CD4-positive, alpha-beta T cell (primary cell): Measurements from ENCODE around the gene PICALM. TPM values are rescaled to one million over a fixed set of nuclear protein-coding genes. Genes with fewer than 3 reads are reported as not detected.

Source experiments
- ATAC-seq: fragments of 200-7000 bp; cut with Tn5 transposase; one replicate; pipeline ENCODE4 v1.10.0; 2022; ENCODE audit warnings: mild to moderate bottlenecking; ENCODE audit not compliant: poor library complexity
- CTCF ChIA-PET: fragments of 350-600 bp; sonication (Branson Sonifier 250); formaldehyde crosslinking; loops from one replicate; lab custom pipeline; 2021; ENCODE audit warnings: antibody characterized with exemption, inconsistent platforms; lab: Charles Lee
- POLR2A ChIA-PET: fragments of 350-600 bp; sonication (Branson Sonifier 250); formaldehyde crosslinking; loops from one replicate; lab custom pipeline; 2021; ENCODE audit warnings: antibody characterized with exemption, inconsistent platforms; lab: Charles Lee
- DNase-seq, 14 experiments: peaks; one replicate each; pipeline ENCODE4 v3.0.0-alpha.2; 2013 to 2020; ENCODE audit warnings: mixed read lengths in 2 of 14
- H3K27ac ChIP-seq, 2 donors: one replicate each; pipeline versions ENCODE4 v1.5.1 to v1.7.0; 2013; ENCODE audit warnings: low read length in 2 of 2, low read depth in 1 of 2, mild to moderate bottlenecking in 1 of 2
- H3K27me3 ChIP-seq, 2 experiments: 1 replicate in 1 of 2; 2 replicates in 1 of 2; pipeline versions ENCODE4 v1.6.1 to v1.7.0; 2013; ENCODE audit warnings: low read length in 2 of 2, control low read depth in 1 of 2, mild to moderate bottlenecking in 1 of 2, moderate library complexity in 1 of 2; ENCODE audit not compliant: insufficient read depth in 2 of 2, control insufficient read depth in 1 of 2
- H3K36me3 ChIP-seq: one replicate; pipeline ENCODE4 v1.6.1; 2013; ENCODE audit warnings: low read length, control low read depth; ENCODE audit not compliant: insufficient read depth
- H3K4me1 ChIP-seq: one replicate; pipeline ENCODE4 v1.6.1; 2013; ENCODE audit warnings: low read length, control low read depth; ENCODE audit not compliant: insufficient read depth
- H3K4me3 ChIP-seq: one replicate; pipeline ENCODE4 v1.5.1; 2013; ENCODE audit warnings: mild to moderate bottlenecking, low read length, moderate library complexity
- H3K9me3 ChIP-seq, 2 experiments: 1 replicate in 1 of 2; 2 replicates in 1 of 2; pipeline versions ENCODE4 v1.6.1 to v1.7.0; 2013; ENCODE audit warnings: low read length in 2 of 2, mild to moderate bottlenecking in 2 of 2, control low read depth in 1 of 2, moderate library complexity in 1 of 2; ENCODE audit not compliant: control insufficient read depth in 1 of 2, insufficient read depth in 1 of 2
- H3K27ac Mint-ChIP-seq: one replicate; pipeline ENCODE4 v1.8.0; 2020; ENCODE audit warnings: mixed read lengths
- H3K27me3 Mint-ChIP-seq: one replicate; pipeline ENCODE4 v1.8.0; 2021; ENCODE audit warnings: mixed read lengths
- H3K36me3 Mint-ChIP-seq: one replicate; pipeline ENCODE4 v1.8.0; 2021; ENCODE audit warnings: low read depth, mixed read lengths
- H3K4me1 Mint-ChIP-seq: one replicate; pipeline ENCODE4 v1.8.0; 2021; ENCODE audit warnings: low read depth, mixed read lengths
- H3K4me3 Mint-ChIP-seq: one replicate; pipeline ENCODE4 v1.8.0; 2020; ENCODE audit warnings: mild to moderate bottlenecking, mixed read lengths
- H3K9me3 Mint-ChIP-seq: one replicate; pipeline ENCODE4 v1.8.0; 2020; ENCODE audit warnings: mixed read lengths
- intact Hi-C, 2 experiments: fragments of 100-400 bp; cut with DNase I in 1 of 2; cut with micrococcal nuclease in 1 of 2; formaldehyde crosslinking; loops; one replicate each; pipeline versions ENCODE4 v1.15.1 to v1.9.0; 2023 to 2025; cut with DNase I, micrococcal nuclease
- total RNA-seq, 174 experiments: library from RNA in 2 of 174; stranded (reverse) in 2 of 174; gene quantifications; one replicate each; pipeline ENCODE4 v1.2.3 and lab custom pipeline; 2021 to 2026
- TF ChIP-seq, protein P1 (sequence below): fragments of 200-600 bp; IDR thresholded peaks from one replicate; pipeline ENCODE4 v1.8.0; 2022; ENCODE audit warnings: antibody characterized with exemption, mild to moderate bottlenecking

PICALM gene
- total RNA-seq, 2 experiments from 2014 or later = 73.3 to 77.3 TPM

DNA sequence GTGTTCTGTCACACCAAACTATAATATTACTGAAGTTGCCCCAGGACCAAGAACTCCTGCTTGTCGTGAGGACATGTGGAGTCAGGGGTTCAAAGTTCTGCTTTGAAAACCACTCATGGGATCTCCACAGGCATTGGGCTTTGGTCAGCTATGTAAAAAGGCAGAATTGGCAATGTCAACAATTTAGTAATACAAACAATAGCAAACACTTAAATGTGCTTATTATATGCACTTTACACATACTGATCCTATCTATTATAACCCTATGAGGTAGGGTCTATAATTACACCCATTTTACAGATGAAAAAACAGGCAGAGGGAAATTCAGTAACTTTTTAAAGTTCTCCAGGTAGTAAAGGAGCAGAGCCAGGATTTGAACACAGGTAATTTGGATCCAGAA lies 119.1 kb downstream of the PICALM start:
- Histone ChIP-seq H3K27ac (no peak overlapping the region), H3K27me3 (no peaks in the 10 kb centered on the region), H3K36me3 (peaks cover 14% of the 10 kb centered on the region), H3K4me3 (no peak overlapping the region), H3K4me1 (no peaks in the 10 kb centered on the region), H3K9me3 (peaks cover 16 to 17% of the 10 kb centered on the region in 2 experiments)
- Mint-ChIP-seq H3K4me3 (no peak overlapping the region), H3K9me3 (peaks cover 19% of the 10 kb centered on the region), H3K27me3 (no peaks in the 10 kb centered on the region), H3K4me1 (no peaks in the 10 kb centered on the region), H3K27ac (no peak overlapping the region), H3K36me3 (peaks cover 19% of the 10 kb centered on the region)
- CTCF ChIA-PET = interaction anchor here (0.7 kb wide), 1 partner anchor 556 kb away, joined by 3 read pairs; no protein-coding TSS in a partner anchor
- DNase-seq = no peak
- ATAC-seq = no peak
- POLR2A ChIA-PET = no interaction called here
- intact Hi-C loops = no loop called here
- TF ChIP-seq, protein P1, sequence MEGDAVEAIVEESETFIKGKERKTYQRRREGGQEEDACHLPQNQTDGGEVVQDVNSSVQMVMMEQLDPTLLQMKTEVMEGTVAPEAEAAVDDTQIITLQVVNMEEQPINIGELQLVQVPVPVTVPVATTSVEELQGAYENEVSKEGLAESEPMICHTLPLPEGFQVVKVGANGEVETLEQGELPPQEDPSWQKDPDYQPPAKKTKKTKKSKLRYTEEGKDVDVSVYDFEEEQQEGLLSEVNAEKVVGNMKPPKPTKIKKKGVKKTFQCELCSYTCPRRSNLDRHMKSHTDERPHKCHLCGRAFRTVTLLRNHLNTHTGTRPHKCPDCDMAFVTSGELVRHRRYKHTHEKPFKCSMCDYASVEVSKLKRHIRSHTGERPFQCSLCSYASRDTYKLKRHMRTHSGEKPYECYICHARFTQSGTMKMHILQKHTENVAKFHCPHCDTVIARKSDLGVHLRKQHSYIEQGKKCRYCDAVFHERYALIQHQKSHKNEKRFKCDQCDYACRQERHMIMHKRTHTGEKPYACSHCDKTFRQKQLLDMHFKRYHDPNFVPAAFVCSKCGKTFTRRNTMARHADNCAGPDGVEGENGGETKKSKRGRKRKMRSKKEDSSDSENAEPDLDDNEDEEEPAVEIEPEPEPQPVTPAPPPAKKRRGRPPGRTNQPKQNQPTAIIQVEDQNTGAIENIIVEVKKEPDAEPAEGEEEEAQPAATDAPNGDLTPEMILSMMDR = no peak

DNA sequence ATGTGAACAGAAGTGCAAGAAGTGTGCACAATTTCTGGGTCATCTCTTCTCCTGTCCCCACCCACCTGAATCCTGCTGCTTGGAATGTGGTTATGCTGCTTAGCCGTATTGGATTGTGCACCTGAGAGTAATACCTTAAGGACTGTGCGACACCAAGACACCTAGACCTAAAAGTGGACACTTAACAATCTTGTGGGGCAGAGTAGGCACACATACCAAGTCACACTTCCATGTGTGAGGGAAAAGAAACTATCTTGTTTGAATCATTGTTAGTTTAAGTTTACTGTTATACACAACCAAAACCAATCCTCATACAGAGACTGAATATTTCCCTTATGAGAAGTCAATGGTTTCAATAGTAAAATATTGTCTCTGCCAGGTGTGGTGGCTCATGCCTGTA lies 120.0 kb downstream of the PICALM start:
- Mint-ChIP-seq H3K4me1 (no peaks in the 10 kb centered on the region), H3K27ac (no peak overlapping the region), H3K36me3 (peaks cover 11% of the 10 kb centered on the region), H3K27me3 (no peaks in the 10 kb centered on the region), H3K9me3 (peaks cover 18% of the 10 kb centered on the region), H3K4me3 (no peak overlapping the region)
- Histone ChIP-seq H3K27ac (no peak overlapping the region), H3K4me1 (no peaks in the 10 kb centered on the region), H3K9me3 (peaks cover 11 to 12% of the 10 kb centered on the region in 2 experiments), H3K36me3 (peaks cover 5% of the 10 kb centered on the region), H3K27me3 (no peaks in the 10 kb centered on the region), H3K4me3 (no peak overlapping the region)
- ATAC-seq (no peak), DNase-seq (no peak)
- intact Hi-C loops = no loop called here
- TF ChIP-seq, protein P1 = no peak
- ChIA-PET CTCF (interaction anchor here (0.6 to 1.3 kb wide), 2 partner anchors 11 to 90 kb away, joined by 3 read pairs; no protein-coding TSS in a partner anchor), POLR2A (no interaction called here)

DNA sequence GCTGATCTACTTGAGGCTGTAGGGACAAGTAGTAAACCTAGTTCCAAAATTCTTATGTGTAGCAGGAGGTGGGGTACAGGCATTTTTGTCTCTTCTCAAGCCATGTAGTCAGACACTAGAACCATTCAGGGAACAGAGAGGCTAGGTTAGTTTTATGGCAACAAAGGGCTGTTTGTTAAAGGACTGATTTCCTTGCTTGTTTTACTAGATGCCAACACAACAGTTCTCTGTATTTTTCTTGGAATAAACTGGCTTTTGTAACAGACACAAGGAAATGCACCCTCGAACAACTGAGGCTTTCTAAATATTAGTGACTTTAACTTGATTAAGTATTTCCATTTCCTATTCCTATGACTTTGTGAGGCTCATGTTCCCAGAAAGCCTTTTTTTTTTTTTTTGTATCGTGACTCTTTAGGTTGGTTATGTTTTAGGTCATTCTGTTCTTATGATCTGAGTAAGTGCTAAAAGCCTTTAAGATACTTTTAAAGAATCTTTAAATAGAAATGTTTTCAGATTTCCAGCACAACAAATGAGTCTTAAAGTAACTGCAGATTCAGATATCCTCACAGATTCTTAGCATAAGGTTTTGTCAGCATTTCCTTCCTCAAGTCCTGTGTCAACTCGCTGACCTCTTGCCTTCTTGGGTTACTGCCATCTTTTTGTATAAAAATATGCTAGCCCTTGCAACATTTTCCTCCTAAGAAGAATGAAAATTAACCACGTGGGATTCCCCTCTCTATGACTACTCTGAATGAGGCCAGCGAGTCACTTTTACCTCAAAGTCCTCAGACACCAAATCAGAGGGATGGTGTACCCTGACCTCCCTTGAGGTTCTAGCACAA lies 121.2 kb downstream of the PICALM start:
- Mint-ChIP-seq H3K27ac (no peak overlapping the region), H3K27me3 (no peaks in the 10 kb centered on the region), H3K9me3 (peaks cover 13% of the 10 kb centered on the region), H3K4me1 (no peaks in the 10 kb centered on the region), H3K4me3 (no peak overlapping the region), H3K36me3 (no peaks in the 10 kb centered on the region)
- peak in 2 of 14 experiments; percentile 35 to 53 for DNase-seq
- CTCF ChIA-PET = interaction anchor here (0.6 to 1.3 kb wide), 2 partner anchors 9 to 306 kb away, joined by 3 read pairs; no protein-coding TSS in a partner anchor
- H3K36me3 ChIP-seq = no peaks in the 10 kb centered on the region
- H3K4me3 ChIP-seq = no peak overlapping the region
- POLR2A ChIA-PET = no interaction called here
- H3K27ac ChIP-seq = no peak overlapping the region
- peaks cover 3 to 12% of the 10 kb centered on the region in 2 experiments for H3K9me3 ChIP-seq
- no peaks in the 10 kb centered on the region for H3K27me3 ChIP-seq
- intact Hi-C loops = no loop called here
- ATAC-seq = no peak
- TF ChIP-seq, protein P1 = no peak
- no peaks in the 10 kb centered on the region for H3K4me1 ChIP-seq
